ENCODE results near the gene PDSS1. TPM values are rescaled to one million over a fixed set of nuclear protein-coding genes. Genes with fewer than 3 reads are reported as not detected.

PDSS1 gene
- total and polyA plus RNA-seq, 2 experiments from 2014 or later, result 9.7 to 13.5 TPM

GRCh38 chr10:26717476-26717875 is 20.0 kb downstream of the PDSS1 start:
- Histone ChIP-seq H3K4me1 (ENCODE audit: insufficient read depth) (peaks cover 10% of the 10 kb centered on the region), H3K4me3 (no peak overlapping the region), H4K20me1 (ENCODE audit: insufficient read depth, poor library complexity, severe bottlenecking) (no peaks in the 10 kb centered on the region), H3K9me3 (ENCODE audit: low read depth) (no peaks in the 10 kb centered on the region), H3K4me2 (no peak overlapping the region), H3K27me3 (no peaks in the 10 kb centered on the region), H3K27ac (no peak overlapping the region), H3K79me2 (no peaks in the 10 kb centered on the region), H3K36me3 (replicated peaks; ENCODE audit: insufficient read depth, low read depth) (no peaks in the 10 kb centered on the region), H3K9me2 (replicated peaks; ENCODE audit: insufficient read depth) (no peaks in the 10 kb centered on the region), H2AFZ (no peak overlapping the region)
- no peak for DNase-seq (ENCODE audit: low spot score)
- no peak for TF ChIP-seq EZH2 (IDR thresholded peaks at IDR 0.05; ENCODE audit: borderline replicate concordance)
- no peak for TF ChIP-seq EZH2phosphoT487 (IDR thresholded peaks at IDR 0.05; ENCODE audit: low read depth, severe bottlenecking, unreplicated experiment)
- TF ChIP-seq CTCF (IDR thresholded peaks at IDR 0.05; ENCODE audit: poor library complexity), result no peak
- 98% methylated on average over 7 of the region's 7 CpGs for WGBS (ENCODE audit: low lambda C conversion rate, missing lambda C conversion rate)

GRCh38 chr10:26721561-26721960 is 24.1 kb downstream of the PDSS1 start:
- no peak for DNase-seq (ENCODE audit: low spot score)
- Histone ChIP-seq H3K9me3 (ENCODE audit: low read depth) (no peaks in the 10 kb centered on the region), H2AFZ (no peak overlapping the region), H3K79me2 (no peaks in the 10 kb centered on the region), H3K27me3 (no peaks in the 10 kb centered on the region), H4K20me1 (ENCODE audit: insufficient read depth, poor library complexity, severe bottlenecking) (no peaks in the 10 kb centered on the region), H3K27ac (no peak overlapping the region), H3K9me2 (replicated peaks; ENCODE audit: insufficient read depth) (no peaks in the 10 kb centered on the region), H3K4me2 (no peak overlapping the region), H3K36me3 (replicated peaks; ENCODE audit: insufficient read depth, low read depth) (no peaks in the 10 kb centered on the region), H3K4me1 (ENCODE audit: insufficient read depth) (no peaks in the 10 kb centered on the region), H3K4me3 (no peak overlapping the region)
- TF ChIP-seq EZH2 (IDR thresholded peaks at IDR 0.05; ENCODE audit: borderline replicate concordance), result no peak
- no peak for TF ChIP-seq EZH2phosphoT487 (IDR thresholded peaks at IDR 0.05; ENCODE audit: low read depth, severe bottlenecking, unreplicated experiment)
- TF ChIP-seq CTCF (IDR thresholded peaks at IDR 0.05; ENCODE audit: poor library complexity), result no peak
- 96% methylated on average over 7 of the region's 7 CpGs for WGBS (ENCODE audit: low lambda C conversion rate, missing lambda C conversion rate)

GRCh38 chr10:26723016-26723415 is 25.5 kb downstream of the PDSS1 start:
- H3K27ac ChIP-seq, result no peak overlapping the region
- no peak overlapping the region for H3K4me2 ChIP-seq
- no peak for TF ChIP-seq EZH2 (IDR thresholded peaks at IDR 0.05; ENCODE audit: borderline replicate concordance)
- no peak for TF ChIP-seq EZH2phosphoT487 (IDR thresholded peaks at IDR 0.05; ENCODE audit: low read depth, severe bottlenecking, unreplicated experiment)
- no peak for TF ChIP-seq CTCF (IDR thresholded peaks at IDR 0.05; ENCODE audit: poor library complexity)
- no peaks in the 10 kb centered on the region for H3K27me3 ChIP-seq
- H3K9me3 ChIP-seq (ENCODE audit: low read depth), result no peaks in the 10 kb centered on the region
- no peaks in the 10 kb centered on the region for H3K79me2 ChIP-seq
- no peaks in the 10 kb centered on the region for H3K4me1 ChIP-seq (ENCODE audit: insufficient read depth)
- H3K4me3 ChIP-seq, result no peak overlapping the region
- H4K20me1 ChIP-seq (ENCODE audit: insufficient read depth, poor library complexity, severe bottlenecking), result no peaks in the 10 kb centered on the region
- DNase-seq (ENCODE audit: low spot score), result no peak
- no peak overlapping the region for H2AFZ ChIP-seq
- 98% methylated on average over 4 of the region's 4 CpGs for WGBS (ENCODE audit: low lambda C conversion rate, missing lambda C conversion rate)
- no peaks in the 10 kb centered on the region for H3K36me3 ChIP-seq (replicated peaks; ENCODE audit: insufficient read depth, low read depth)
- H3K9me2 ChIP-seq (replicated peaks; ENCODE audit: insufficient read depth), result no peaks in the 10 kb centered on the region
